GM12891 (cell line): ENCODE data around the gene EFNB3.

Experiments
- POLR2A ChIP-seq: IDR thresholded peaks from 2 replicates; pipeline ENCODE4 v1.6.1; 2011; ENCODE audit warnings: low read depth, low read length, control low read depth
- POLR2AphosphoS5 ChIP-seq: IDR thresholded peaks from 2 replicates; pipeline ENCODE4 v1.6.1; 2011; ENCODE audit warnings: low read depth, low read length, control low read depth
- SPI1 ChIP-seq: IDR thresholded peaks from 2 replicates; pipeline ENCODE4 v1.6.1; 2011; ENCODE audit warnings: low read depth, low read length, control low read depth
- TAF1 ChIP-seq: IDR thresholded peaks from 2 replicates; pipeline ENCODE4 v1.6.1; 2011; ENCODE audit warnings: low read depth, low read length, control low read depth

- TF ChIP-seq POLR2AphosphoS5: no peak
- TF ChIP-seq POLR2A: no peak
- no peak for TF ChIP-seq SPI1
- TF ChIP-seq TAF1: no peak
Measured at GRCh38 chr17:7719661-7720060, 14.7 kb downstream of the EFNB3 start.
